Fibroblast of lung (primary cell): ENCODE results near the gene KCND1.

Source experiments
- CTCF ChIP-seq, 2 donors: IDR thresholded peaks in 1 of 2; conservative IDR thresholded peaks in 1 of 2; 1 replicate in 1 of 2; 2 replicates in 1 of 2; pipeline ENCODE4 v1.5.1; 2011 to 2012; ENCODE audit warnings: low read length in 2 of 2, control low read depth in 1 of 2, inconsistent platforms in 1 of 2, low read depth in 1 of 2, mild to moderate bottlenecking in 1 of 2
- EZH2 ChIP-seq: IDR thresholded peaks from 2 replicates; pipeline ENCODE4 v1.5.1; 2012; ENCODE audit warnings: low read length, control low read depth, mild to moderate bottlenecking; ENCODE audit errors: missing control alignments

- no peak for TF ChIP-seq CTCF (conservative IDR thresholded peaks at IDR 0.05 in 1 of 2, IDR thresholded peaks at IDR 0.05 in 1 of 2; ENCODE audit: low read depth in 1 of 2, low read length in 2 of 2)
- no peak for TF ChIP-seq EZH2
Measured at GRCh38 chrX:48920718-48921104, 50.9 kb downstream of the KCND1 start.
